MM.1S (cell line): Measurements from ENCODE around the gene MAP3K7CL.

ENCODE experiments used
- DNase-seq: peaks from one replicate; pipeline ENCODE4 v3.0.0-alpha.2; 2015
- H2AFZ ChIP-seq: fragments of 300-600 bp; sonication (generic); 2 replicates; pipeline ENCODE4 v1.6.0; 2016; ENCODE audit warnings: antibody characterized with exemption, low read length
- H3F3A ChIP-seq: fragments of 300-600 bp; sonication (generic); 2 replicates; pipeline ENCODE4 v1.6.1; 2016; ENCODE audit warnings: mild to moderate bottlenecking, antibody characterized with exemption, low read length, moderate library complexity, mixed read lengths; ENCODE audit not compliant: insufficient read depth
- H3K27ac ChIP-seq: fragments of 300-600 bp; sonication (generic); 2 replicates; pipeline ENCODE4 v1.5.1; 2016; ENCODE audit warnings: mild to moderate bottlenecking, low read length
- H3K27me3 ChIP-seq: fragments of 300-600 bp; sonication (generic); replicated peaks from 2 replicates; pipeline ENCODE4 v1.6.0; 2016; ENCODE audit warnings: low read length; ENCODE audit not compliant: insufficient read depth
- H3K36me3 ChIP-seq: fragments of 300-600 bp; sonication (generic); replicated peaks from 2 replicates; pipeline ENCODE4 v1.6.1; 2016; ENCODE audit warnings: mild to moderate bottlenecking, low read length, mixed read lengths; ENCODE audit not compliant: insufficient read depth
- H3K4me1 ChIP-seq: fragments of 300-600 bp; sonication (generic); 2 replicates; pipeline ENCODE4 v1.6.1; 2016; ENCODE audit warnings: low read length, mixed read lengths
- H3K4me2 ChIP-seq: fragments of 300-600 bp; sonication (generic); 2 replicates; pipeline ENCODE4 v1.6.0; 2016; ENCODE audit warnings: low read depth, low read length
- H3K4me3 ChIP-seq: fragments of 300-600 bp; sonication (generic); 2 replicates; pipeline ENCODE4 v1.5.1; 2016; ENCODE audit warnings: low read length, mixed read lengths
- H3K79me2 ChIP-seq: fragments of 300-600 bp; sonication (generic); 2 replicates; pipeline ENCODE4 v1.6.1; 2016; ENCODE audit warnings: mixed run types, low read length, mixed read lengths
- H3K9ac ChIP-seq: fragments of 300-600 bp; sonication (generic); 2 replicates; pipeline ENCODE4 v1.6.1; 2016; ENCODE audit warnings: low read length, mixed read lengths
- H3K9me2 ChIP-seq: fragments of 300-600 bp; sonication (generic); replicated peaks from 2 replicates; pipeline ENCODE4 v1.6.1; 2016; ENCODE audit warnings: mild to moderate bottlenecking, low read length, mixed read lengths; ENCODE audit not compliant: insufficient read depth
- H3K9me3 ChIP-seq: fragments of 300-600 bp; sonication (generic); replicated peaks from 2 replicates; pipeline ENCODE4 v1.6.1; 2016; ENCODE audit warnings: mild to moderate bottlenecking, low read length, mixed read lengths; ENCODE audit not compliant: insufficient read depth
- H4K20me1 ChIP-seq: fragments of 300-600 bp; sonication (generic); 2 replicates; pipeline ENCODE4 v1.6.1; 2016; ENCODE audit warnings: mild to moderate bottlenecking, low read length, moderate library complexity, mixed read lengths; ENCODE audit not compliant: insufficient read depth
- CTCF ChIP-seq: fragments of 300-600 bp; sonication (generic); IDR thresholded peaks from 2 replicates; pipeline ENCODE4 v1.5.1; 2016; ENCODE audit warnings: antibody characterized with exemption, low read length, mixed read lengths
- EZH2 ChIP-seq: fragments of 300-600 bp; sonication (generic); optimal IDR thresholded peaks from 2 replicates; pipeline ENCODE3; 2017; ENCODE audit warnings: low read depth, mild to moderate bottlenecking, antibody characterized with exemption, low read length, mixed read lengths
- EZH2phosphoT487 ChIP-seq: fragments of 300-600 bp; sonication (generic); IDR thresholded peaks from 2 replicates; pipeline ENCODE4 v1.6.1; 2018; ENCODE audit warnings: antibody characterized with exemption, low read length

The MAP3K7CL gene

GRCh38 chr21:29207201-29207600 is 76.8 kb downstream of the MAP3K7CL start:
- Histone ChIP-seq H3K4me1 (no peaks in the 10 kb centered on the region), H3K27ac (no peak overlapping the region), H3K36me3 (no peaks in the 10 kb centered on the region), H3K9me2 (no peaks in the 10 kb centered on the region), H3K4me2 (no peak overlapping the region), H3K4me3 (no peak overlapping the region), H2AFZ (no peak overlapping the region), H3K9me3 (no peaks in the 10 kb centered on the region), H3F3A (no peaks in the 10 kb centered on the region), H3K9ac (no peak overlapping the region), H4K20me1 (no peaks in the 10 kb centered on the region), H3K79me2 (no peaks in the 10 kb centered on the region), H3K27me3 (no peaks in the 10 kb centered on the region)
- TF ChIP-seq EZH2 (no peak), EZH2phosphoT487 (no peak), CTCF (no peak)
- no peak for DNase-seq

GRCh38 chr21:29208044-29208681 is 77.7 kb downstream of the MAP3K7CL start:
- Histone ChIP-seq H2AFZ (no peak overlapping the region), H3K4me2 (no peak overlapping the region), H3K36me3 (no peaks in the 10 kb centered on the region), H3K9ac (no peak overlapping the region), H3K27ac (no peak overlapping the region), H3K9me2 (no peaks in the 10 kb centered on the region), H3K27me3 (no peaks in the 10 kb centered on the region), H4K20me1 (no peaks in the 10 kb centered on the region), H3F3A (no peaks in the 10 kb centered on the region), H3K4me1 (no peaks in the 10 kb centered on the region), H3K4me3 (no peak overlapping the region), H3K79me2 (no peaks in the 10 kb centered on the region), H3K9me3 (no peaks in the 10 kb centered on the region)
- TF ChIP-seq EZH2 (no peak), EZH2phosphoT487 (no peak), CTCF (no peak)
- no peak for DNase-seq

GRCh38 chr21:29208682-29209059 is 78.2 kb downstream of the MAP3K7CL start:
- Histone ChIP-seq H3K79me2 (no peaks in the 10 kb centered on the region), H3K9ac (no peak overlapping the region), H3K4me1 (no peaks in the 10 kb centered on the region), H3K4me3 (no peak overlapping the region), H3K4me2 (no peak overlapping the region), H3F3A (no peaks in the 10 kb centered on the region), H3K9me2 (no peaks in the 10 kb centered on the region), H2AFZ (no peak overlapping the region), H3K36me3 (no peaks in the 10 kb centered on the region), H4K20me1 (no peaks in the 10 kb centered on the region), H3K9me3 (no peaks in the 10 kb centered on the region), H3K27ac (no peak overlapping the region), H3K27me3 (no peaks in the 10 kb centered on the region)
- DNase-seq = no peak
- TF ChIP-seq EZH2phosphoT487 (no peak), EZH2 (no peak), CTCF (no peak)
